ENCODE measurements around the gene VPS13D.

VPS13D gene

DNA sequence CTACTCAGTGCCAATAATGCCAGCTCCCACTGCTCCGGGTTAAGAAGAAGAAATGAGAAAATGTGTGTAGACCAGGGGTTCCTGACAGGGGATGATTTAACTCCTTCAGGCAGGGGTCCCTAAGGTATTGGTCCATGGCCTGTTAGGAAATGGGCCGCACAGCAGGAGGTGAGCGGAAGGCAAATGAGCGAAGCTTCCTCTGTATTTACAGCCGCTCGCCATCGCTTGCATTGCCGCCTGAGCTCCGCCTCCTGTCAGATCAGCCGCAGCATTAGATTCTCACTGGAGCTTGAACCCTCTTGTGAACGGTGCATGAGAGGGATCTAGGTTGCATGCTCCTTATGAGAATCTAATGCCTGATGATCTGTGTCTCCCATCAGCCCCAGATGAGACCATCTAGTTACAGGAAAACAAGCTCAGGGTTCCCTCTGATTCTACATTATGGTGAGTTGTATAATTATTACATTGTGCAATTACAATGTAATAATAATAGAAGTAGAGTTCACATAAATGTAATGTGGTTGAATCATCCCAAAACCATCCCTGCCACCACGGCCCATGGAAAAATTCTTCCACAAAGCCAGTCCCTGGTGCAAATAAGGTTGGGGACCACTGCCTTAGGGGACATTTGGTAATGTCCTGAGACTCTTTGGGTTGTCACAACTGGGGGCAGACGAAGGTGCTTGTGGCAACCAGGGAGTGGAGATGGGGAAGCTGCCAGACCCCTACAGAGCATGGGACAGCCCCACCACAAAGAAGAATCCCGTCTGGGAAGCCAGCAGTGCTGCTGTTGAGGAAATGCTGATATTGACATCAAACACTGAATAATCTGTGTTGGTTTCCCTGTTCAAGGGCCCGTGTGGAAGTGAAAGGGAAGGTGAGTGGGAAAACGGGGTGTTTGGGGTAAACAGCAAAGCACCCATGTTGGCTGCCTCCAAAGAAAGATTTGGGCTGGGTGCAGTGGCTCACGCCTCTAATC, 327.4 kb downstream of the VPS13D start:
- DNase-seq: no peak

DNA sequence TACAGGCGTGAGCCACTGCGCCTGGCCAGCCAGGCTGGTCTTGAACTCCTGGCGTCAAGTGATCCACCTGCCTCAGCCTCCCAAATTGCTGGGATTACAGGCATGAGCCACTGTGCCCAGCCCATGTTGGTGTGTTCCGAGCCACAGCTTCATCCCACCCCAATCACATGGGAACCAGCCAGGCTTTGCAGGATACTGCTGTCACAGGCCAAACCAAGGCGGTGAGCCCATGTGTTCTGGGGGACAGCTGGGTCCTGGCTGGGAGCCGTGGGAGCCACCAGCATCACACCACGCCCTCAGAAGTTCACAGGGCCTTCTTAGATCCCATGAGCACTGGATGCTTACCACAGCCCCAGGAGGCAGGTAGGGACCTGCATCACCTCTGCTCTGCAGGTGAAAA, 331.3 kb downstream of the VPS13D start:
- no peak for DNase-seq

Data from Kasumi-1 (cell line).